OCI-LY1 (cell line): ENCODE data around the gene FOXO3.

Experiments used
- H2AFZ ChIP-seq: fragments of 200-600 bp; sonication (generic), shearing (Covaris generic); 2 replicates; pipeline ENCODE4 v1.6.0; 2014; ENCODE audit warnings: antibody characterized with exemption, mild to moderate bottlenecking, low read length
- H3F3A ChIP-seq: fragments of 200-600 bp; sonication (generic), shearing (Covaris generic); 2 replicates; pipeline ENCODE4 v1.6.0; 2014; ENCODE audit warnings: mild to moderate bottlenecking, antibody characterized with exemption, low read length, moderate library complexity; ENCODE audit not compliant: insufficient read depth
- H3K27ac ChIP-seq: fragments of 200-600 bp; sonication (generic); 2 replicates; pipeline ENCODE4 v1.5.1; 2014; ENCODE audit warnings: low read length, mixed run types, mild to moderate bottlenecking, low read depth; ENCODE audit not compliant: poor library complexity, severe bottlenecking
- H3K27me3 ChIP-seq: fragments of 200-600 bp; sonication (generic); 2 replicates; pipeline ENCODE4 v1.6.0; 2014; ENCODE audit warnings: antibody characterized with exemption, mild to moderate bottlenecking, low read length, moderate library complexity; ENCODE audit not compliant: insufficient read depth
- H3K36me3 ChIP-seq: fragments of 200-600 bp; sonication (generic); 2 replicates; pipeline ENCODE4 v1.6.1; 2014; ENCODE audit warnings: mild to moderate bottlenecking, antibody characterized with exemption, low read length, moderate library complexity, mixed read lengths; ENCODE audit not compliant: insufficient read depth
- H3K4me1 ChIP-seq: fragments of 200-600 bp; sonication (generic); 2 replicates; pipeline ENCODE4 v1.5.1; 2014; ENCODE audit warnings: mild to moderate bottlenecking, low read length, moderate library complexity; ENCODE audit not compliant: insufficient read depth, severe bottlenecking
- H3K4me2 ChIP-seq: fragments of 200-600 bp; sonication (generic), shearing (Covaris generic); 2 replicates; pipeline ENCODE4 v1.6.1; 2014; ENCODE audit warnings: low read length
- H3K4me3 ChIP-seq: fragments of 200-600 bp; sonication (generic); 2 replicates; pipeline ENCODE4 v1.5.1; 2014; ENCODE audit warnings: low read length, low read depth, mild to moderate bottlenecking, mixed read lengths; ENCODE audit not compliant: poor library complexity, severe bottlenecking
- H3K79me2 ChIP-seq: fragments of 200-600 bp; shearing (Covaris generic); 2 replicates; pipeline ENCODE4 v1.6.1; 2016; ENCODE audit warnings: mixed run types, low read length, mixed read lengths; ENCODE audit not compliant: insufficient read depth
- H3K9ac ChIP-seq: fragments of 200-600 bp; sonication (generic), shearing (Covaris generic); 2 replicates; pipeline ENCODE4 v1.6.1; 2014; ENCODE audit warnings: mild to moderate bottlenecking, low read length, mixed read lengths
- H3K9me2 ChIP-seq: fragments of 200-600 bp; sonication (generic), shearing (Covaris generic); 2 replicates; pipeline ENCODE4 v1.6.1; 2014; ENCODE audit warnings: low read depth, mild to moderate bottlenecking, low read length, mixed read lengths
- H3K9me3 ChIP-seq: fragments of 200-600 bp; shearing (Covaris generic); 2 replicates; pipeline ENCODE4 v1.6.1; 2014; ENCODE audit warnings: low read length, mixed read lengths
- H4K20me1 ChIP-seq: fragments of 200-600 bp; sonication (generic), shearing (Covaris generic); 2 replicates; pipeline ENCODE4 v1.6.0; 2016; ENCODE audit warnings: mild to moderate bottlenecking, low read length; ENCODE audit not compliant: insufficient read depth
- EZH2 ChIP-seq: fragments of 200-600 bp; sonication (generic), shearing (Covaris generic); IDR thresholded peaks from 2 replicates; pipeline ENCODE4 v1.8.0; 2017; ENCODE audit warnings: borderline replicate concordance, mixed run types, mild to moderate bottlenecking, antibody characterized with exemption, low read length, moderate library complexity, mixed read lengths
- TF ChIP-seq, protein P1 (sequence below): fragments of 200-600 bp; sonication (generic), shearing (Covaris generic); IDR thresholded peaks from 2 replicates; pipeline ENCODE4 v1.5.1; 2017; ENCODE audit warnings: mild to moderate bottlenecking, antibody characterized with exemption, low read length, moderate library complexity, mixed read lengths

FOXO3 gene

DNA sequence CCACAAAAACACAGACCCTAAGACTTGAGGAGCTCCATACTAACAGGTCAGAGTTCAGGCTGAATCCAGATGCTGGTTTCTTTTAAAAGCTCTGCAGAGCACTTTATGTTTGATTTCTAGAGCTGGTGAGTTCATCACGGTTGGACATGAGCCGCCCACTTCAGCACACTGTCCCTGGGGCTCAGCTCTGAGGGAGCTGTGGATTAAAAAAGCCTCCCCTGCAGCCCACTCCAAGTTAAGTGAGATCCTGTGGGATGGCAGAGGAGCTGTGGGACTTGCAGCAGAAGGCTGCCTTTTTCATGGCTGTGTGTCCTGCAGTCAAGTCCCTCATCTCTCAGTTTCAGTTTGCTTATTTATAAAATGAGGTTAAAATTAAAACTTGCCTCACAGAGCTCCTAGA, 110.5 kb downstream of the FOXO3 start:
- H2AFZ ChIP-seq = no peak overlapping the region
- H3K4me1 ChIP-seq = peaks cover 9% of the 10 kb centered on the region
- TF ChIP-seq, protein P1, sequence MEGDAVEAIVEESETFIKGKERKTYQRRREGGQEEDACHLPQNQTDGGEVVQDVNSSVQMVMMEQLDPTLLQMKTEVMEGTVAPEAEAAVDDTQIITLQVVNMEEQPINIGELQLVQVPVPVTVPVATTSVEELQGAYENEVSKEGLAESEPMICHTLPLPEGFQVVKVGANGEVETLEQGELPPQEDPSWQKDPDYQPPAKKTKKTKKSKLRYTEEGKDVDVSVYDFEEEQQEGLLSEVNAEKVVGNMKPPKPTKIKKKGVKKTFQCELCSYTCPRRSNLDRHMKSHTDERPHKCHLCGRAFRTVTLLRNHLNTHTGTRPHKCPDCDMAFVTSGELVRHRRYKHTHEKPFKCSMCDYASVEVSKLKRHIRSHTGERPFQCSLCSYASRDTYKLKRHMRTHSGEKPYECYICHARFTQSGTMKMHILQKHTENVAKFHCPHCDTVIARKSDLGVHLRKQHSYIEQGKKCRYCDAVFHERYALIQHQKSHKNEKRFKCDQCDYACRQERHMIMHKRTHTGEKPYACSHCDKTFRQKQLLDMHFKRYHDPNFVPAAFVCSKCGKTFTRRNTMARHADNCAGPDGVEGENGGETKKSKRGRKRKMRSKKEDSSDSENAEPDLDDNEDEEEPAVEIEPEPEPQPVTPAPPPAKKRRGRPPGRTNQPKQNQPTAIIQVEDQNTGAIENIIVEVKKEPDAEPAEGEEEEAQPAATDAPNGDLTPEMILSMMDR = no peak
- no peak for TF ChIP-seq EZH2
- no peak overlapping the region for H3K27ac ChIP-seq
- no peaks in the 10 kb centered on the region for H3K79me2 ChIP-seq
- H3K4me2 ChIP-seq = no peak overlapping the region
- 0 out of 2 replicates have a peak, but pooled peaks cover 3% of the 10 kb centered on the region for H3K36me3 ChIP-seq
- no peaks in the 10 kb centered on the region for H3F3A ChIP-seq
- H3K9me2 ChIP-seq = no peaks in the 10 kb centered on the region
- no peak overlapping the region for H3K4me3 ChIP-seq
- no peaks in the 10 kb centered on the region for H3K9me3 ChIP-seq
- no peaks in the 10 kb centered on the region for H4K20me1 ChIP-seq
- no peaks in the 10 kb centered on the region for H3K27me3 ChIP-seq
- no peak overlapping the region for H3K9ac ChIP-seq

DNA sequence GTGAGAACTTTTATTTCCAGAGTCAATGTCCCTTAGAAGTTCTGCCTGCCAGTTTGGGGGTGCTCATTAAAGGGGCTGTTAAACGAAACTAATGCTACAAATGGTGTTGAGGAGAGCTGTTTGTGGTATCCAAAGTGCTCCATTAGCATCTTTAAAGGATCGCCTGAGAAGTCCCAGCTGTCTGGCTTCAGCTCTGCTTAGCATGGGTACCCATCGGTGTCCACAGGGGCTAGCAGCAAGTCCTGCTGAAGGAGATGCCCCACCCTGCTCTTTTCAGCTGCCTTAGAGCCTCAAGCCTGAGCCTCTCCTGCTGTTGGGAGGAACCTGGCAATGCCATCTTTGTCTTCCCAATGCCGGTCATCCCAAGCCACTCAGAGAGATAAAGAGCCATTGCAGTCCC, 111.1 kb downstream of the FOXO3 start:
- no peaks in the 10 kb centered on the region for H4K20me1 ChIP-seq
- no peak overlapping the region for H3K4me3 ChIP-seq
- no peak overlapping the region for H3K4me2 ChIP-seq
- no peak overlapping the region for H2AFZ ChIP-seq
- no peak for TF ChIP-seq EZH2
- TF ChIP-seq, protein P1 = no peak
- no peaks in the 10 kb centered on the region for H3K9me3 ChIP-seq
- H3K9me2 ChIP-seq = no peaks in the 10 kb centered on the region
- peaks cover 9% of the 10 kb centered on the region for H3K4me1 ChIP-seq
- H3K27me3 ChIP-seq = no peaks in the 10 kb centered on the region
- no peaks in the 10 kb centered on the region for H3K79me2 ChIP-seq
- 0 out of 2 replicates have a peak, but pooled peaks cover 3% of the 10 kb centered on the region for H3K36me3 ChIP-seq
- no peak overlapping the region for H3K9ac ChIP-seq
- H3F3A ChIP-seq = no peaks in the 10 kb centered on the region
- no peak overlapping the region for H3K27ac ChIP-seq

DNA sequence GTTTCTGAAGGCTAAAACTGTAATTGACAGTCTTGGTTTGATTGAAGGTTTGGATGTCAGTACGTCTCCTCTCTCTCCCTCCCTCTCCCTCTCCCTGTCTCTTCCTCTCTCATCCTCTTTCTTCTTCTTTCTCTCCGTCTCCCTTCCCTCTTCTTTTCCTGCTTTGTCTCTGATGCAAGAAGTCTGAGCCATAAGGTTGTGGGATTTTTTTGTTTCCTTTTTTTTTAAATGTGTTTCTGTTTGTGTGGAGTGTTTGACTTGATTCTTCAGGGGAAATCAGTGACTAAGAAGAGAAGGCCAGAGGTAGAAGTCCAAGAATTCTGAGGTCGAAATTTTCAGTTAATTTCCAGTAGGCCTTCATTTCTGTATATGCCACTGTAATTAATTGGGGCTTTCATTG, 111.9 kb downstream of the FOXO3 start:
- Histone ChIP-seq H4K20me1 (no peaks in the 10 kb centered on the region), H3K36me3 (0 out of 2 replicates have a peak, but pooled peaks cover 3% of the 10 kb centered on the region), H3K4me3 (no peak overlapping the region), H3K9ac (no peak overlapping the region), H3K27me3 (no peaks in the 10 kb centered on the region), H2AFZ (no peak overlapping the region), H3K9me2 (no peaks in the 10 kb centered on the region), H3K9me3 (no peaks in the 10 kb centered on the region), H3F3A (no peaks in the 10 kb centered on the region), H3K27ac (no peak overlapping the region), H3K4me2 (no peak overlapping the region), H3K4me1 (peaks cover 9% of the 10 kb centered on the region), H3K79me2 (no peaks in the 10 kb centered on the region)
- TF ChIP-seq EZH2 = no peak
- TF ChIP-seq, protein P1 = no peak
